Neural cell (in vitro differentiated cells): Measurements from ENCODE around the gene FMO2.

ENCODE experiments used
- EZH2 ChIP-seq: fragments of 200-600, 300-800 bp; shearing (Covaris generic), sonication (generic); IDR thresholded peaks from 2 replicates; pipeline ENCODE4 v1.6.1; 2014; ENCODE audit warnings: antibody characterized with exemption, low read length, borderline replicate concordance, mild to moderate bottlenecking; ENCODE audit not compliant: insufficient read depth, poor library complexity, severe bottlenecking
- MXI1 ChIP-seq: fragments of 450-650 bp; conservative IDR thresholded peaks from 2 replicates; pipeline ENCODE4 v1.6.1; 2014; ENCODE audit warnings: antibody characterized with exemption, mild to moderate bottlenecking; ENCODE audit not compliant: poor library complexity, severe bottlenecking
- POLR2AphosphoS5 ChIP-seq: IDR thresholded peaks from 2 replicates; pipeline ENCODE4 v1.6.1; 2012
- TAF1 ChIP-seq: IDR thresholded peaks from 2 replicates; pipeline ENCODE4 v1.6.1; 2012; ENCODE audit warnings: low read depth
- TF ChIP-seq, protein P1 (sequence below): fragments of 450-650 bp; IDR thresholded peaks from 2 replicates; pipeline ENCODE4 v1.5.1; 2014; ENCODE audit warnings: antibody characterized with exemption, mild to moderate bottlenecking, moderate library complexity; ENCODE audit not compliant: poor library complexity, severe bottlenecking

DNA sequence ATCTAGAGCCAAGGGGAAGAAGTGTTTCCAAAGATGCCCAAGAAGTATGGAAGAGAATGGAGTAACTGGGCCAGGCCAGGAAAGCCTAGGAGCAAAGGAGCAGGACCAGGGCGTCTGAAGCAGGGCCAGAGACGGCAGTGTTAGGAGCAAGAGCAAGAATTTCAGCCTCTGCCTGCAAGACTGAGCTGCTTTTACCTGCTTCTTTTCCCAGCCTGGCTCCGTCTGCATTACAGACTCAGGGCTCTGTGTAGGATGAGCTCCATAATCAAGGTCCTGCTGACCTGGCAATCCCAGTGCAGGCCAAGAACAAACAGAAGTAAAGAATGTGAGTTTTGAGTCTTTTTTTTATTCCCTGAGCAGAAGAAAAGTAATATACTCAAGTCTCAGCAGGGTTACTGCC is 73.3 kb downstream of the FMO2 start:
- TF ChIP-seq EZH2, result no peak
- TF ChIP-seq, protein P1, sequence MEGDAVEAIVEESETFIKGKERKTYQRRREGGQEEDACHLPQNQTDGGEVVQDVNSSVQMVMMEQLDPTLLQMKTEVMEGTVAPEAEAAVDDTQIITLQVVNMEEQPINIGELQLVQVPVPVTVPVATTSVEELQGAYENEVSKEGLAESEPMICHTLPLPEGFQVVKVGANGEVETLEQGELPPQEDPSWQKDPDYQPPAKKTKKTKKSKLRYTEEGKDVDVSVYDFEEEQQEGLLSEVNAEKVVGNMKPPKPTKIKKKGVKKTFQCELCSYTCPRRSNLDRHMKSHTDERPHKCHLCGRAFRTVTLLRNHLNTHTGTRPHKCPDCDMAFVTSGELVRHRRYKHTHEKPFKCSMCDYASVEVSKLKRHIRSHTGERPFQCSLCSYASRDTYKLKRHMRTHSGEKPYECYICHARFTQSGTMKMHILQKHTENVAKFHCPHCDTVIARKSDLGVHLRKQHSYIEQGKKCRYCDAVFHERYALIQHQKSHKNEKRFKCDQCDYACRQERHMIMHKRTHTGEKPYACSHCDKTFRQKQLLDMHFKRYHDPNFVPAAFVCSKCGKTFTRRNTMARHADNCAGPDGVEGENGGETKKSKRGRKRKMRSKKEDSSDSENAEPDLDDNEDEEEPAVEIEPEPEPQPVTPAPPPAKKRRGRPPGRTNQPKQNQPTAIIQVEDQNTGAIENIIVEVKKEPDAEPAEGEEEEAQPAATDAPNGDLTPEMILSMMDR, result no peak
- no peak for TF ChIP-seq TAF1
- TF ChIP-seq MXI1, result no peak
- TF ChIP-seq POLR2AphosphoS5, result no peak
